ENCODE data around the gene ENTPD1. TPM values are rescaled to one million over a fixed set of nuclear protein-coding genes. Genes with fewer than 3 reads are reported as not detected.
A peak's percentile ranks its signal among the peaks of the same experiment; 100 is the strongest.

The ENTPD1 gene
- total and polyA plus RNA-seq, 2 donors (not counting 1 experiment from before 2014, with no cell fraction given) = 0.47 to 3.3 TPM

GRCh38 chr10:95742962-95743535 is 12.9 kb upstream of the ENTPD1 start:
- no peak overlapping the region for H2AFZ ChIP-seq (ENCODE audit: low read length)
- no peak for TF ChIP-seq EZH2 (IDR thresholded peaks at IDR 0.05; ENCODE audit: low read length, missing control alignments)
- no peak for TF ChIP-seq CTCF (conservative IDR thresholded peaks at IDR 0.05 in 1 of 2, IDR thresholded peaks at IDR 0.05 in 1 of 2; ENCODE audit: low read depth in 1 of 2, low read length in 2 of 2)

GRCh38 chr10:95745501-95745900 is 10.5 kb upstream of the ENTPD1 start:
- Histone ChIP-seq H3K27me3 (ENCODE audit: control insufficient read depth, insufficient read depth, low read length) (no peaks in the 10 kb centered on the region), H3K4me3 (replicated peaks in 1 of 4; ENCODE audit: control extremely low read depth in 1 of 4, insufficient read depth in 1 of 4, low read depth in 3 of 4, low read length in 4 of 4) (no peak overlapping the region), H3K36me3 (ENCODE audit: control insufficient read depth, insufficient read depth, low read length) (no peaks in the 10 kb centered on the region), H4K20me1 (ENCODE audit: control insufficient read depth, extremely low read depth, insufficient read depth, low read length) (no peaks in the 10 kb centered on the region), H3K4me1 (ENCODE audit: control insufficient read depth, extremely low read depth, insufficient read depth, low read length) (no peaks in the 10 kb centered on the region), H3K79me2 (ENCODE audit: control insufficient read depth, insufficient read depth, low read length) (no peaks in the 10 kb centered on the region), H3K4me2 (ENCODE audit: extremely low read depth, insufficient read depth, low read length) (no peak overlapping the region), H2AFZ (ENCODE audit: low read length) (no peak overlapping the region), H3K27ac (ENCODE audit: insufficient read depth, low read length) (no peak overlapping the region), H3K9ac (ENCODE audit: insufficient read depth, low read length) (no peak overlapping the region), H3K9me3 (ENCODE audit: control insufficient read depth, insufficient read depth, low read depth, low read length) (no peaks in the 10 kb centered on the region)
- TF ChIP-seq EZH2 (IDR thresholded peaks at IDR 0.05; ENCODE audit: low read length, missing control alignments) (no peak), CTCF (conservative IDR thresholded peaks at IDR 0.05 in 1 of 2, IDR thresholded peaks at IDR 0.05 in 1 of 2; ENCODE audit: low read depth in 1 of 2, low read length in 2 of 2) (no peak)
- DNase-seq (ENCODE audit: low read depth in 2 of 2) = no peak

More at GRCh38 chr10:95742962-95743535, 12.9 kb upstream of the ENTPD1 start:
- Histone ChIP-seq H3K9me3 (ENCODE audit: control insufficient read depth, insufficient read depth, low read depth, low read length) (no peaks in the 10 kb centered on the region), H4K20me1 (ENCODE audit: control insufficient read depth, extremely low read depth, insufficient read depth, low read length) (no peaks in the 10 kb centered on the region), H3K9ac (ENCODE audit: insufficient read depth, low read length) (no peak overlapping the region), H3K27ac (ENCODE audit: insufficient read depth, low read length) (no peak overlapping the region), H3K27me3 (ENCODE audit: control insufficient read depth, insufficient read depth, low read length) (no peaks in the 10 kb centered on the region), H3K4me2 (ENCODE audit: extremely low read depth, insufficient read depth, low read length) (no peak overlapping the region), H3K79me2 (ENCODE audit: control insufficient read depth, insufficient read depth, low read length) (no peaks in the 10 kb centered on the region), H3K36me3 (ENCODE audit: control insufficient read depth, insufficient read depth, low read length) (no peaks in the 10 kb centered on the region), H3K4me3 (replicated peaks in 1 of 4; ENCODE audit: control extremely low read depth in 1 of 4, insufficient read depth in 1 of 4, low read depth in 3 of 4, low read length in 4 of 4) (no peak overlapping the region), H3K4me1 (ENCODE audit: control insufficient read depth, extremely low read depth, insufficient read depth, low read length) (no peaks in the 10 kb centered on the region)
- DNase-seq (ENCODE audit: low read depth in 2 of 2) = peak in 1 of 2 donors; percentile 61

- no peak overlapping the region for H3K4me3 ChIP-seq (replicated peaks in 1 of 4; ENCODE audit: control extremely low read depth in 1 of 4, insufficient read depth in 1 of 4, low read depth in 3 of 4, low read length in 4 of 4)
- DNase-seq (ENCODE audit: low read depth in 2 of 2) = no peak
- no peaks in the 10 kb centered on the region for H3K36me3 ChIP-seq (ENCODE audit: control insufficient read depth, insufficient read depth, low read length)
- TF ChIP-seq CTCF (conservative IDR thresholded peaks at IDR 0.05 in 1 of 2, IDR thresholded peaks at IDR 0.05 in 1 of 2; ENCODE audit: low read depth in 1 of 2, low read length in 2 of 2) (no peak), EZH2 (IDR thresholded peaks at IDR 0.05; ENCODE audit: low read length, missing control alignments) (no peak)
- H3K79me2 ChIP-seq (ENCODE audit: control insufficient read depth, insufficient read depth, low read length) = no peaks in the 10 kb centered on the region
- no peak overlapping the region for H3K4me2 ChIP-seq (ENCODE audit: extremely low read depth, insufficient read depth, low read length)
- H4K20me1 ChIP-seq (ENCODE audit: control insufficient read depth, extremely low read depth, insufficient read depth, low read length) = no peaks in the 10 kb centered on the region
- no peak overlapping the region for H3K9ac ChIP-seq (ENCODE audit: insufficient read depth, low read length)
- no peaks in the 10 kb centered on the region for H3K4me1 ChIP-seq (ENCODE audit: control insufficient read depth, extremely low read depth, insufficient read depth, low read length)
- H3K27ac ChIP-seq (ENCODE audit: insufficient read depth, low read length) = no peak overlapping the region
- no peak overlapping the region for H2AFZ ChIP-seq (ENCODE audit: low read length)
- no peaks in the 10 kb centered on the region for H3K9me3 ChIP-seq (ENCODE audit: control insufficient read depth, insufficient read depth, low read depth, low read length)
- H3K27me3 ChIP-seq (ENCODE audit: control insufficient read depth, insufficient read depth, low read length) = no peaks in the 10 kb centered on the region
Observed at GRCh38 chr10:95748349-95748748, 7.6 kb upstream of the ENTPD1 start.

Measured in fibroblast of lung (primary cell).